GM19023 (cell line): ENCODE data around the gene CATSPERZ.

Experiments
- ATAC-seq: cut with Tn5 transposase; IDR thresholded peaks from one replicate; pipeline ENCODE4 v1.9.1; 2021; ENCODE audit warnings: mild to moderate bottlenecking, moderate library complexity; ENCODE audit not compliant: unreplicated experiment

CATSPERZ gene

DNA sequence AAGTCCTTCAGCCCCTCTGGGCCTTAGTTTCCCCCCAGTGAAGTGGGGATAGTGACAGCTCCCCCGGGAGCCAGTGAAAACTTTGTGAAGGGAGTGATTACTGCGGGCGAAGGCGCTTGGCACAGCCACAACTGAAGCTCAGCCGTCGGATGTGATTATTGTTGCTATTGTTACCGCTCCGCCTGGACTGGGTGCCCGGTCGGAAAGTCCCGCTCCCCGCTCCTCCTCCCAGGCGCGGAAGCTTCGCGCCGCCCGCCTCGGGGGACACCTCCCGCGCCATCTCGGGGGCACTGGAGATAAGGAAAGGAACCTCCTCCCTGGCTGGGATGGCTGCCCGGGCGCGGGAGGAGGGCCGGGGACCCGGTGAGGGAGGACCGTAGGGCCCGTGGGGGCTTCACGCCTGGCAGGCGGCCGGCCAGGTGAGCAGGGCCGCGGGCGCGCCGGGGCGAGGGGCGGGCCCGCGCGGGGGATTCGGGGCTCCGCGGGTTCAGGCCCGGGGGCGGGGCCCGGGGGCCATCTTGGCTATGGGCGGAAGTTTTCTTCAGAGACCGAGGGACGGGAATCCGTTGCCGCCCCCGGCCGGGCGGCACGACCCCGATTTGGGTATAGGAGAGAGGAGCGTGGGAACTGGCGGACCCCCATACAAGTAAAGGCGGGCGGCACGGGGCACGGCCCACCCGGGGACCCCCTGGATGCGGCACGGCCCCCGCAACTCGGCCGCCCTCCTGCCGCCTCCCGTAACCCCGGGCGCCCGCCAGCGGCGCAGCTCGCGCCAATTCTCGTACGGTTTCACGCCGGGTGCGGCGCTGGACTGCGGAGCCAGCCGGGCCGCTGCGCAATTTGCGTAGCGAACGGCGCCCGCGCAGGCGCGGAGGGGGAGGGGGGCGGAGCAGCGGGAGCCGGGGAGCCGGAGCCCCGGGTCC is 14.9 kb upstream of the CATSPERZ start, which contains the start of gene GPR137:
Gene GPR137 (plus strand): TSS at position 887 of the 923 bp plus-strand sequence. CDS start 677 bp downstream, outside the sequence.
- peak; percentile 59 for ATAC-seq

DNA sequence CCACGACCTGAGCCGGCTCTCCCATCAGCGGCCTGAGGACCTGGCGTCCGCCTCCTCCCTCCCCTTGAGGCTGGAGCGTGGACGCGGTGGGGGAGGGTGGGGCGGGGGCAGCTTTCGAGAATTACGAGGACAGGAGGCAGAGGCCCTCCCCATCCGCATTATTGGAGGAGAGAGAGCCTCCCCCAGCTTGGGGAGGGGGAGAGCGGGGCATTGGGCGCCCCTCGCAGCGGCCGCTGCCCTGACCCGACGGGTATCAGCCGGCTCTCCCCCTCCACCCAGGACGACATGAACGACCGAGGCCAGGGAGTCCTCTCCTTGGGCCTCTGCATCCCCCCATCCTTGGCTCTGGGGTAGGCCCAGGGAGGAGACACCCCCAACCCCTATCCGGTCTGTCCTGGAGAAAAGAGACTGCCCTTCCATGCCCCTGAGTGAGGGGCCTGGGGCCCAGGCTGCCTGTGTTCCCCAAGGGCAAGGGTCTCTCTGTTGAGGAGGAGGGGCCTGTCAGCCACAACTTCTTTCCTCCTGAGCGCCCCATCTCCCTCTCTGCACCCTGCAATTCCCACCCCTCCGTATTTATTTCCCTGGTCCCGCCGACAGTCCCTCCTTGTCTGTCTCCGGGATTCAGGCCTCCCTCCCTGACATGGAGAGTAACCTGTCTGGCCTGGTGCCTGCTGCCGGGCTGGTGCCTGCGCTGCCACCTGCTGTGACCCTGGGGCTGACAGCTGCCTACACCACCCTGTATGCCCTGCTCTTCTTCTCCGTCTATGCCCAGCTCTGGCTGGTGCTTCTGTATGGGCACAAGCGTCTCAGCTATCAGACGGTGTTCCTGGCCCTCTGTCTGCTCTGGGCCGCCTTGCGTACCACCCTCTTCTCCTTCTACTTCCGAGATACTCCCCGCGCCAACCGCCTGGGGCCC is 14.0 kb upstream of the CATSPERZ start:
- ATAC-seq: no peak

- no peak for ATAC-seq
These were observed 13.4 kb upstream of the CATSPERZ start for GRCh38 chr11:64286801-64287159.

DNA sequence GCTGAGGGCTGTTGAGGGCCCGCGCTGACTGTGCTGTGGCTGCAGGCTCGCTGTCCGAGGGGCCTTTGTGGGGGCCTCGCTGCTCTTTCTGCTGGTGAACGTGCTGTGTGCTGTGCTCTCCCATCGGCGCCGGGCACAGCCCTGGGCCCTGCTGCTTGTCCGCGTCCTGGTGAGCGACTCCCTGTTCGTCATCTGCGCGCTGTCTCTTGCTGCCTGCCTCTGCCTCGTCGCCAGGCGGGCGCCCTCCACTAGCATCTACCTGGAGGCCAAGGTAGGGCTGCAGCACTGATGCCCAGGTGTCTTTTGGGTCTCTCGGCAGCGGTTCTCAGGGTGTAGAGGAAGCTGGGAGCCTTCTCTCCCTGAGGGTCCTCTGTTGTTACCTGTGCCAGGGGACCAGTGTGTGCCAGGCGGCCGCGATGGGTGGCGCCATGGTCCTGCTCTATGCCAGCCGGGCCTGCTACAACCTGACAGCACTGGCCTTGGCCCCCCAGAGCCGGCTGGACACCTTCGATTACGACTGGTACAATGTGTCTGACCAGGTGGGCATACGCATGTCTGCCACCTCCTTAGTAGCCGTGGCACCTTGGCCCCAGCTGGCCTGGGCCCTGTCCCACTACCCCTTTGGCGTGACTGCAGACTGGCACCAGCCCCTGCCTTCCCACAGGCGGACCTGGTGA is 12.3 kb upstream of the CATSPERZ start:
- ATAC-seq: no peak

DNA sequence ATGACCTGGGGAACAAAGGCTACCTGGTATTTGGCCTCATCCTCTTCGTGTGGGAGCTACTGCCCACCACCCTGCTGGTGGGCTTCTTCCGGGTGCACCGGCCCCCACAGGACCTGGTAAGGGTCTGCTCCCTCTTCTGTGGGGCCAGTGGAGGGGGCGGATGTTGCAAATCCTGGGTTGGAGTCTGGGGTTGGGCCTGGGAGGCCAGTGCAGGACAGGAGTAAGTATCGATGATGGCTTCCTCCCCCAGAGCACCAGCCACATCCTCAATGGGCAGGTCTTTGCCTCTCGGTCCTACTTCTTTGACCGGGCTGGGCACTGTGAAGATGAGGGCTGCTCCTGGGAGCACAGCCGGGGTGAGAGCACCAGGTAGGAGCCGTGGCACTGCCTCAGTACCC is 11.8 kb upstream of the CATSPERZ start:
- no peak for ATAC-seq

- no peak for ATAC-seq
These were observed 11.1 kb upstream of the CATSPERZ start for GRCh38 chr11:64289002-64289564.

GRCh38 chr11:64290352-64291261 is 9.6 kb upstream of the CATSPERZ start:
- ATAC-seq: no peak

GRCh38 chr11:64291262-64291751 is 8.9 kb upstream of the CATSPERZ start, which contains the start of gene KCNK4:
TSS of gene KCNK4 (plus strand) at chr11:64291302. CDS start at chr11:64293019, 1,717 bp downstream.
- ATAC-seq: no peak

GRCh38 chr11:64291752-64292459 is 8.3 kb upstream of the CATSPERZ start:
- ATAC-seq: no peak

- ATAC-seq: no peak
These were observed 7.5 kb upstream of the CATSPERZ start for GRCh38 chr11:64292460-64293254.

DNA sequence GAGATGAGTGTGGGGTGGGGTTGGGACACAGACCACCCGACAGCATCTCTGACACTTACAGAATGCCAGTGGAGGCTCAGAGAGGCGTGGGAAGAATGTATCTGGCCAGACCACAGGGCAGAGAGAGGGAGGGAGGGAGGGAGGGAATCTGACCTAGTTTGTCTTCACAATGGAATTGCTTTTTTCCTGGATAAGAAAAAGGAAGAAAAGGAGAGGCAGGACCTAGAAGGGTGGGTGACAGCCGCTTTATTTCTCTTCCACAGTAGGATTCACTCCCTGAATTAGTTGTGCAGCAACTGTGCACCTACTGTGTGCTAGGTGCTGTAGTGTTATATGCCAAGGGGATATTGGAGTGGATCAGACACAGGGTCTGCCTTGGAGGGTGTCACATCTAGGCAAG is 5.4 kb upstream of the CATSPERZ start:
- no peak for ATAC-seq

DNA sequence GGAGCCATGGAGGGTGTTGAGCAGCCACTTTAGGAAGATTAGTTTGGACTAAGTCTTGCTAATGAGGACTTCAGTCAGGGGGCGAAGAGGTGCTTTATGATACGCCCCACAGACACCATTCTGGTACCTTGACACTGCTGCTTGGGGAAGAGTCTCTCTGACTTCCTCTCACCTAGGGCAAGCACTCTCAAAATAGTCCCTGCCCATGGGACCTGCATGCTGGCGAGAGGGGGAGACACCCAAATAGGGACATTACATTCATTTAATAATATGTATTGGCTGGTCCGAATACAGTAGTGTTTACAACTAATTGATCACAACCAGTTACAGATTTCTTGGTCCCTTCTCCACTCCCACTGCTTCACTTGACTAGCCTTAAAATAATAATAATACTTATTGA is 4.4 kb upstream of the CATSPERZ start:
- ATAC-seq: no peak

DNA sequence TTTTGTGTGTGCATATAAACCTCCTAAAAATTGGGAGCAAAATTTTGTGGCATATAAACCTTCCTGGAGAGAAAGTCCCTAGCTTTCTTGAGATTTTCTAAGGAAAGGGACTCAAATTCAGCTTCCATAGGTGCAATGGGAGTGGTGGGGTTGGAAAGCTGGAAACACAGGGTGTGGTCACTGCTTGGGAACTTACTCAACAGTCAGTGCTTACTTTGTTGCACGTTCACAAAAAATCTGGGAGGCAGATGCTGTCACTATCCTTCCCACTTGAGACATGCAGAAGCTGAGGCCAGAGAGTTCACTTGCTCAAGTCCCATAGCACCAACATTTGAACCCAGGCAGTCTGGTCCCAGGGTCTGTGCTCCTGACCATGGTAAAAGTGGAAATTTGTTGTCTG is 3.9 kb upstream of the CATSPERZ start:
- ATAC-seq: no peak

DNA sequence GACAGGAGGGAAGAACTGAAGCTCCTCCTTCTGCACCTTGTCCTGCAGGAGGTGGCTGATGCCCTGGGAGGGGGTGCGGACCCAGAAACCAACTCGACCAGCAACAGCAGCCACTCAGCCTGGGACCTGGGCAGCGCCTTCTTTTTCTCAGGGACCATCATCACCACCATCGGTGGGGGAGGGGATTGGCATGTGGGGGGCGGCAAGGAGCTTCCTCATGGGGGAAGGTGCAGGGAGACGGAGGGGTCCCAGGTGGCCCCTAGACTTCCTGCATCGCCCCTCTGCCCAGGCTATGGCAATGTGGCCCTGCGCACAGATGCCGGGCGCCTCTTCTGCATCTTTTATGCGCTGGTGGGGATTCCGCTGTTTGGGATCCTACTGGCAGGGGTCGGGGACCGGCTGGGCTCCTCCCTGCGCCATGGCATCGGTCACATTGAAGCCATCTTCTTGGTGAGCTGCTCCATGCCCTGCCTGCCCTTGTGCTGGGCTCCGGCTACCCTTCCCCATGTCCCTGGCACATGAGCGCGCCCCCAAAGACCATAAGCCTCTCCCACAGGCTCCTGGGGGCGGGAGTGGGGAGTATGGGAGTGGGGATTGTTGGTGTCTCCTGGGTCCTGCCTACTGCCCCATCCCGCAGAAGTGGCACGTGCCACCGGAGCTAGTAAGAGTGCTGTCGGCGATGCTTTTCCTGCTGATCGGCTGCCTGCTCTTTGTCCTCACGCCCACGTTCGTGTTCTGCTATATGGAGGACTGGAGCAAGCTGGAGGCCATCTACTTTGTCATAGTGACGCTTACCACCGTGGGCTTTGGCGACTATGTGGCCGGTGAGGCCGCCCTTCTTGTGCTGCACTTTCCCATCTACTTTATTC is 3.1 kb upstream of the CATSPERZ start:
- no peak for ATAC-seq

GRCh38 chr11:64297699-64298358 is 2.3 kb upstream of the CATSPERZ start:
- no peak for ATAC-seq
